ENCODE data around the gene LYRM4.
"Not testable (repeated sequence)": the region's sequence is repeated elsewhere in the genome, so short reads cannot be mapped to it uniquely, and the experiment has no call there.

LYRM4 gene

GRCh38 chr6:5063617-5064016 is 197.1 kb downstream of the LYRM4 start:
- no peak overlapping the region for H3K4me3 ChIP-seq (ENCODE audit: low read depth, low read length)
- no peak for DNase-seq
- no peak for TF ChIP-seq CTCF (IDR thresholded peaks at IDR 0.05; ENCODE audit: low read depth, low read length, missing control alignments)
- H3K27ac ChIP-seq, result no peak overlapping the region
- H3K36me3 ChIP-seq (replicated peaks), result no peaks in the 10 kb centered on the region
- no peaks in the 10 kb centered on the region for H3K27me3 ChIP-seq (replicated peaks)
- in situ Hi-C loops (cut with HindIII; ENCODE audit: low pct_ligation_motif_present, low sequenced_read_pairs), result no loop called here

GRCh38 chr6:5061152-5061551 is 199.6 kb downstream of the LYRM4 start:
- H3K27ac ChIP-seq, result no peak overlapping the region
- in situ Hi-C loops (cut with HindIII; ENCODE audit: low pct_ligation_motif_present, low sequenced_read_pairs), result no loop called here
- H3K27me3 ChIP-seq (replicated peaks), result no peaks in the 10 kb centered on the region
- no peak for DNase-seq
- H3K36me3 ChIP-seq (replicated peaks), result no peaks in the 10 kb centered on the region
- H3K4me3 ChIP-seq (ENCODE audit: low read depth, low read length), result no peak overlapping the region
- TF ChIP-seq CTCF (IDR thresholded peaks at IDR 0.05; ENCODE audit: low read depth, low read length, missing control alignments), result no peak

GRCh38 chr6:5060439-5060838 is 200.3 kb downstream of the LYRM4 start:
- H3K4me3 ChIP-seq (ENCODE audit: low read depth, low read length); H3K27me3 ChIP-seq (replicated peaks); DNase-seq; H3K36me3 ChIP-seq (replicated peaks); in situ Hi-C loops (cut with HindIII; ENCODE audit: low pct_ligation_motif_present, low sequenced_read_pairs); H3K27ac ChIP-seq: not testable (repeated sequence)

DNA sequence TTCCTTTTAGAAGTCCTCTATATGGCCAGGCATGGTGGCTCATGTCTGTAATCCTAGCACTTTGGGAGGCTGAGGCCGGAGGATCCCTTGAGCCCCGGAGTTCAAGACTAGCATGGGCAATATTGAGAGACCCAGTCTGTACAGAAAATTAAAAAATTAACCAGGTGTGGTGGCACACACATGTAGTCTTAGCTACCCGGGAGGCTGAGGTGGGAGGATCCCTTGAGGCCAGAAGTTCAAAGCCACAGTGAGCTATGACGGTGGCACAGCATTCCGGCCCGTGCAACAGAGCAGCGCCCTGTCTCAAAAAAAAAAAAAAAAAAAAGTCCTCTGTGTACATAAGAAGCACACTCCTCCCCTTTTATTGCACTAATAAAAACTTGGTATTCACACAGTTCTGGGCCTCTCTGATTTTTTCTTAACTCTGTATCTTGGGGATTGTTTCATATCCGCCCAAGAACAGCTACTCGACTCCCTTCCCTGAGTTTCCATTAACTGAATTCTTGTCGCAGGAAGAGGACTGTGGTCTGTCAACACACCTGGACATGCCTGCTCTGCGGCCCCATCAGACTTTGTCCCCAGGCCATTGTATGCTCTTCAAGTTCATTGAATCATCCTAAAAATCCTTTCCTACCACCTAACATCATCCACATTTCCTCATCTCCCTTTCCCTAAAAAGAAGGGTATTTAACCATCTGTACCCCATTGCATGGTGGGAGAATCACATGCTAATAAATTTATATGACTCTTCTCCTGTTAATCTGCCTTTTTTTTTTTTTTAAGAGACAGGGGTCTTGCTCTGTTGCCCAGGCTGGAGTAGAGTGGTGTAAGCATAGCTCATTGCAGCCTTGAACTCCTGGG is 201.5 kb downstream of the LYRM4 start:
- Histone ChIP-seq H3K4me3 (ENCODE audit: low read depth, low read length) (no peak overlapping the region), H3K27ac (no peak overlapping the region), H3K27me3 (replicated peaks) (no peaks in the 10 kb centered on the region), H3K36me3 (replicated peaks) (no peaks in the 10 kb centered on the region)
- in situ Hi-C loops (cut with HindIII; ENCODE audit: low pct_ligation_motif_present, low sequenced_read_pairs), result no loop called here
- DNase-seq, result no peak
- TF ChIP-seq CTCF (IDR thresholded peaks at IDR 0.05; ENCODE audit: low read depth, low read length, missing control alignments), result no peak
